Sigmoid colon (tissue), 4 donors: Measurements from ENCODE around the gene UPK3A.

Source experiments
- EP300 ChIP-seq, 4 donors: sonication (generic); formaldehyde crosslinking; IDR thresholded peaks; one replicate each; pipeline ENCODE4 v1.6.1; 2017; ENCODE audit warnings: antibody characterized with exemption in 4 of 4
- POLR2A ChIP-seq, 2 donors: fragments of 450-650 bp; IDR thresholded peaks; one replicate each; pipeline ENCODE4 v1.6.1; 2016; ENCODE audit warnings: antibody characterized with exemption in 2 of 2, mild to moderate bottlenecking in 2 of 2, moderate library complexity in 2 of 2
- POLR2AphosphoS5 ChIP-seq, 4 donors: sonication (generic); formaldehyde crosslinking; IDR thresholded peaks; one replicate each; pipeline ENCODE4 v1.6.1; 2017; ENCODE audit warnings: antibody characterized with exemption in 4 of 4
- TF ChIP-seq, protein P1 (sequence below), 4 experiments: fragments of 450-650 bp in 3 of 4; fragments of 200-600 bp in 1 of 4; IDR thresholded peaks; one replicate each; pipeline ENCODE4 v1.5.1; 2016 to 2019; ENCODE audit warnings: antibody characterized with exemption in 4 of 4, mild to moderate bottlenecking in 3 of 4, moderate library complexity in 2 of 4

DNA sequence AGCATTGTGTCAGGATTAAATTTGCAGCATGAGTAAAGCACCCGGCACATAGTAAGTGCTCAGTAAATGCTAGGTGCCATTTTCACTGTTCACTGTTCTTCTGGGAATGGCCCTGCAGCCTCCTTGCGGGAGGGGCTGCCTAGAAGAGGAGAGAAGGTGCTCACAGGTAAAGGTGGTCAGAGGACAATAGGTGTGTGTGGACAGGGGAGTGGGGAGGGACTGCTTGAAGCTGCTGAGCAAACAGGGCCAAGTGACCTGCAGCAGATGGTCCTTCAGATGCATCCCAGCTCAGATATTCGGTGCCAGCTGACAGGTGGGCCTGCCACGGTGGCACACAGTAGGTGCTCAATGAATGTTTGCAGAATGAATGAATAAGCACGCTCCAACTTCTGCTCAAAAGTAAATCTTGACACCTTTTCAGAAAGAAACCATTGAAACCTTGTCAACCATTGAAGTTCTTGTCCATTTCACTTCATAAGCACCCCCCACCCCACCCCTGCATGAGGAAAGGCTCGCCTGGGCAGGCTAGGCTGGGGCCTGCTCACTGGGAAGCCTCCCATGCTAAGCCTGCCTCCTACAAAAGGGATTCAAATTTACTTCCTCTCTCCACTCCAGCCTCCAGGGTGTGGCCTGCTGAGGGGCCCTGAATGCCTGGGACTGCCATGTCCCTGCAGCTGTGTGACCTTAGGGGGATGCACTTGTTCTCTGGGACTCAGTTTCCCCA, 45.6 kb upstream of the UPK3A start:
- TF ChIP-seq, protein P1, sequence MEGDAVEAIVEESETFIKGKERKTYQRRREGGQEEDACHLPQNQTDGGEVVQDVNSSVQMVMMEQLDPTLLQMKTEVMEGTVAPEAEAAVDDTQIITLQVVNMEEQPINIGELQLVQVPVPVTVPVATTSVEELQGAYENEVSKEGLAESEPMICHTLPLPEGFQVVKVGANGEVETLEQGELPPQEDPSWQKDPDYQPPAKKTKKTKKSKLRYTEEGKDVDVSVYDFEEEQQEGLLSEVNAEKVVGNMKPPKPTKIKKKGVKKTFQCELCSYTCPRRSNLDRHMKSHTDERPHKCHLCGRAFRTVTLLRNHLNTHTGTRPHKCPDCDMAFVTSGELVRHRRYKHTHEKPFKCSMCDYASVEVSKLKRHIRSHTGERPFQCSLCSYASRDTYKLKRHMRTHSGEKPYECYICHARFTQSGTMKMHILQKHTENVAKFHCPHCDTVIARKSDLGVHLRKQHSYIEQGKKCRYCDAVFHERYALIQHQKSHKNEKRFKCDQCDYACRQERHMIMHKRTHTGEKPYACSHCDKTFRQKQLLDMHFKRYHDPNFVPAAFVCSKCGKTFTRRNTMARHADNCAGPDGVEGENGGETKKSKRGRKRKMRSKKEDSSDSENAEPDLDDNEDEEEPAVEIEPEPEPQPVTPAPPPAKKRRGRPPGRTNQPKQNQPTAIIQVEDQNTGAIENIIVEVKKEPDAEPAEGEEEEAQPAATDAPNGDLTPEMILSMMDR (IDR thresholded peaks at IDR 0.05): no peak
- TF ChIP-seq POLR2A (IDR thresholded peaks at IDR 0.05) (no peak), POLR2AphosphoS5 (IDR thresholded peaks at IDR 0.05) (no peak), EP300 (IDR thresholded peaks at IDR 0.05) (no peak)
